ENCODE measurements around the gene POLR2C. TPM values are rescaled to one million over a fixed set of nuclear protein-coding genes. Genes with fewer than 3 reads are reported as not detected.
A peak's percentile ranks its signal among the peaks of the same experiment; 100 is the strongest.

Gene POLR2C
- total RNA-seq, 1 experiment from 2014 or later: 137 TPM

DNA sequence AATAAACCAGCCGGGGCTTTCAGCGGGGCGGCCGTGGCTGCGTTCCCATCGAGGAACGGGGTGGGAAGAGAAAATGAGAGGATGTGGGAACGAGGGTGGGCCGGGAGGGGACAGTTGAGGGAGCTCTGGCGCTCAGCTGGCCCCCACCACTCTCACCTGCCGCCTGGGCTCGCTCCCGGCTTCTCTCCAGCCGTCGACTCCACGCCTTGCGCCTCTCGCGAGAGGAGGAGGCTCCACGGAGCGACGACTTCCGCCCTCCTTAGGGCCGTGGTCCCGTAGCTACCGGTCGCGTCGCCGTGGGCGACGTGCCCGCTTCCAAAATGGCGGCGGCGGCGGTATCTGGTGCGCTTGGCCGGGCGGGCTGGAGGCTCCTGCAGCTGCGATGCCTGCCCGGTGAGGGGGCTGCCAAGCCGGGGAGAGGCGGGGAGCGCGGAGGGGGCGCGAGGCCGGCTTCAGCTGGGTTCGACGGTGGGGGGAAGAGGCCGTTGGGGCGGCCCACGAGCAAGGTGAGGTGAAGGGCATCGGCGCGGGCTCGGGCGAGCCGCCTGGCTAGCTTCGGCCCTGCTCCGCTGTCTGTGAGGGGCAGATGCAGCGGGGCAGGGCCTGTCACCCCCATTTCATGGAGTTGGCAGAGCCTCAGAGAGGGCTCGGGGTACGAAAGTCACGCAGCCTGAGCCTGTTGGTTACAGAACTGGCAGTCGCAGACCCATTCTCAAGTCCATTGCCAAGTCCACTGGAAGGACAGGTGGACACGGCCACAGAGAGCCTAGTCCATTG, 15.1 kb upstream of the POLR2C start, which contains the start of the genes CIAPIN1 and COQ9:
Gene CIAPIN1 (minus strand): TSS at position 200 of the 777 bp plus-strand sequence. CDS start 6,457 bp downstream, outside the sequence.
Gene COQ9 (plus strand): TSS at position 294 of the 777 bp plus-strand sequence. CDS start 27 bp downstream, at position 321.
- DNase-seq (ENCODE audit: low read depth): peak; percentile 95

DNA sequence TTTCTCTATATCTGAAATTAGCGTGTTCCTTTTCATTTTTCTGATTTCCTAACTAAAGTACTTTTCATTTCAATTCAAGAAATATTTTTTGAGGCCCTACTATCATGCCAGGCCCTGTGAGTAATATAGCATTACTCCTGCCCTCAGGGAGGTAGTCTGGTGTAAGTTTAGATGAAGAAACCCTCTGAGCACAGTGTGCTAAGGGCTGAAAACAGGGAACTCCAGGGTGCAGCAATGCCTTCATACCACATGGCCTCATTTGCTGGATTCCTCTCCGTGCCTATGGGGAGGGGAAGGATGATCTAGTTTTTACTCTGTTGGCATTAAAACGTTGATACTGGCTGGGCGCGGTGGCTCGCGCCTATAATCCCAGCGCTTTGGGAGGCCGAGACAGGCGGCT, 10.5 kb upstream of the POLR2C start:
- no peak for DNase-seq (ENCODE audit: low read depth)

DNA sequence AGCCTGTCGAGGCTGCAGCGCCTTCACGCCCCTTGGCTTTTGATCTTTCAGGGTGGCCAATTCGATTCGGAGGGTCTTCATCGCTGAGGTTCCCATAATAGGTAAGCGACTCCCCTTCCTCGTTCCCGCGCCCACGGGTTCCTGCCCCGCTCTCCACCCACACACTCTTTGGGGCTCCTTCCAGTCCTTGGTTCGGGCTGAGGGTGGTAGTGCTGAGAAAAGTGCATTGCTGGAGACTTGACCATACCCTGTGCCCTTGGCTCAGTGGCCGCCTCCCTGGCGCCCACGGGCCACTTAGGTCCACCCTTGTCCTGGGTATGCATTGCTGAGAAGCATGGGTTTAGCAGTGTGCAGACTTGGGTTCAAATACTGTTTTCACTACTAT, 491 bp downstream of the POLR2C start:
- DNase-seq (ENCODE audit: low read depth): no peak

DNA sequence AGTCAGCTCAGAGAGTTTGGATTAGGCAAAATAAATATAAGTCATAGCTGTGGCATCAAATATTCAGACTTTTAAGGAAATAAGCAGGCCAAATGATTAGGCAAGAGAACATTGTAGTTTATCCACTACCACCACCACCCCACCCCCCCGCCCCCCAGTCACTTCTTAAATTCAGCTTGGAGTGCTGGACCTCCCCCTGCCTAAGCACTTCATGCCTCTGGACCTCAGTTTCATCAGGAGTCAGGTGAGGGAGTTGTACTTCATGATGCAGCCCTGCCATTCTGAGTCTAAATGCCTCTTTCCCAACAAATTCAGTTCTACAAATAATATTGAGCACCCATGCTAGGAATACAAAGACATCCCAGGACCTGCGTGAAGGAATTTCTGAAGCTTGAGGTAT, 2.0 kb downstream of the POLR2C start:
- DNase-seq (ENCODE audit: low read depth): no peak

DNA sequence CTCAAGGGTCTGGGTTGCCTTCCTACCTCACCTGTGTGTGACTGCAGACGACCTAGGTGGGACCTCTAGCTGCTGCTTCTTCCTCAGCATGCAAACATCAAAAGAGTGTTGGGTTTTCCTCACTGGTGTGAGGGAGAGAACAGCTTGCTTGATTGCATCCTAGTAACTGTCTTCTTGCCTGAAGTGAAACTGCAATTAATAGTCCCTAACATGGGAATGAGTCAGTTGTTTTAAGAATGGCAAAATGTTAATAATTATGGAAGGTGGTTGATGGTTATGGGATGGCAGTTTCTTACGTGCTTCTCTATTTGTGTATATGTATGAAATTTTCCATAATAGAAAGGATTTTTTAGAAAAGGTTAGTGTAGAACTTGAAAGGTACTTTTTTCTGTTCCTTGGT, 5.9 kb downstream of the POLR2C start:
- no peak for DNase-seq (ENCODE audit: low read depth)

DNA sequence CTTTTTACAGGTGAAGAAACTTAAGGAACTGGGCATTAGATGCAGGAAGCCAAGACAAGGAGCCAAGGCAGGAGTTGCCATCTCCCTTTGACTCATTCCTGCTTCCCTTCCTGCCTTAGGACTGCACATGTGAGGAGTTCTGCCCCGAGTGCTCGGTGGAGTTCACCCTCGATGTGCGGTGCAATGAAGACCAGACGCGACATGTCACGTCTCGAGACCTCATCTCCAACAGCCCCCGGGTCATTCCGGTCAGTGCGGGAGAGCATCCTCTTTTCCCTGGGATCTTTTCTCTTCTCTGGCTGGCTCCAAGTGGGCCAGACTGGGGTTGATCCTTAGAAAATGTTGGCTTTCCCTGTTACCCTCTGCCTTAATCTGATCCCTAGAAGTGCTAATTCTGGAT, 6.6 kb downstream of the POLR2C start:
- DNase-seq (ENCODE audit: low read depth): no peak

DNA sequence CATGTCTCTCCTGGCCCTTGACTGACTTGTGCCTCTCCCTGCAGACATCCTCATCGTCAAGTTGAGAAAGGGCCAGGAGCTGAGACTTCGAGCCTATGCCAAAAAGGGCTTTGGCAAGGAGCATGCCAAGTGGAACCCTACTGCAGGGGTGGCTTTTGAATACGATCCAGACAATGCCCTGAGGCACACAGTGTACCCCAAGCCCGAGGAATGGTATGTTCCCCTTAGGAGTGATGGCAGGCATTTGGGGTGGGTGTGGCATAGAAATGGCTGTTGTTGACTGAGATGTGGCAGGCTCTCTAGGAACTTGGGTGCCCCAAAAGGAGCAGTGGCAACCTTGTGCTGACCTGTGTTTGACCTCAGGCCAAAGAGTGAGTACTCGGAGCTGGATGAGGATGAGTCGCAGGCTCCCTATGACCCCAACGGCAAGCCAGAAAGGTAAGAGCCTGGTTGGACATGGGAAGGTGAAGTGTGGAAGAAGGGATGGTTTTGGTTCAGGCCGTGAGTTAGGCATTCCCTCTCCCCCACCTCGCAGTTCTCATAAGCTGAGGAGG, 7.5 kb downstream of the POLR2C start:
- no peak for DNase-seq (ENCODE audit: low read depth)

DNA sequence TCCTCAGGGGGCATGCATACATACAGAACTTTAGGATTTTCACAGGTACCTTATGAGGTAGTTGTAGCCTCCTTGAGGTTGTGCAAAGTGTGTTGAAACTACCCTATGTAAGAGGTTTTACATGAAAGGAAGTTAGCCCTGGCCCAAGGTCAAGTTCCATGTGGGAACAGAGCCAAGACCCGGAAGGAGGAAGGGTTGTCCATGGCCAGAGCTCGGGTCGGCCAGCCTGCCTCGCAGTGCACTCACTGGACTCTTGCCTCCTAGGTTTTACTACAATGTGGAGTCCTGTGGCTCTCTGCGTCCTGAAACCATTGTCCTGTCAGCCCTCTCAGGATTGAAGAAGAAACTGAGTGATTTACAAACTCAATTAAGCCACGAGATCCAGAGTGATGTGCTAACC, 8.2 kb downstream of the POLR2C start:
- no peak for DNase-seq (ENCODE audit: low read depth)

DNA sequence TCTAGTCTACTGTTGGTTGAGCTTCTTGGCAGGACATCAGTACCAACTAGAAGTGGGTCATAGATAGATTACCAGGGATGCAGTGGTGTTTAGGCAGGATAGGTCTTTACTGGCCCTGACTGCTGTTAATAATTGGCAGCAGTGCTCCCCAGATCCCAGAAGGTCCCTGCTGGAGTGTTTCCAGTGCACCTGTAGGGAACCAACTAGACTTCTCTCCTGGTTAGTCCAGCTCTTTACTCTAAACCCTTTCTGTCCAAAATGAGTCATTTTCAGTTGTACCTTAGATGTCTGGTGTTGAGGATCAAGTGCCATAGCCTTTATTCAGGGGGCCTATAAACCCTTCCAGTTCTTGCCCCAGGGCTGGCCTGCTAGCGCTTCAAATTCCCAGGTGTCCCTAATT, 8.7 kb downstream of the POLR2C start:
- DNase-seq (ENCODE audit: low read depth): no peak

DNA sequence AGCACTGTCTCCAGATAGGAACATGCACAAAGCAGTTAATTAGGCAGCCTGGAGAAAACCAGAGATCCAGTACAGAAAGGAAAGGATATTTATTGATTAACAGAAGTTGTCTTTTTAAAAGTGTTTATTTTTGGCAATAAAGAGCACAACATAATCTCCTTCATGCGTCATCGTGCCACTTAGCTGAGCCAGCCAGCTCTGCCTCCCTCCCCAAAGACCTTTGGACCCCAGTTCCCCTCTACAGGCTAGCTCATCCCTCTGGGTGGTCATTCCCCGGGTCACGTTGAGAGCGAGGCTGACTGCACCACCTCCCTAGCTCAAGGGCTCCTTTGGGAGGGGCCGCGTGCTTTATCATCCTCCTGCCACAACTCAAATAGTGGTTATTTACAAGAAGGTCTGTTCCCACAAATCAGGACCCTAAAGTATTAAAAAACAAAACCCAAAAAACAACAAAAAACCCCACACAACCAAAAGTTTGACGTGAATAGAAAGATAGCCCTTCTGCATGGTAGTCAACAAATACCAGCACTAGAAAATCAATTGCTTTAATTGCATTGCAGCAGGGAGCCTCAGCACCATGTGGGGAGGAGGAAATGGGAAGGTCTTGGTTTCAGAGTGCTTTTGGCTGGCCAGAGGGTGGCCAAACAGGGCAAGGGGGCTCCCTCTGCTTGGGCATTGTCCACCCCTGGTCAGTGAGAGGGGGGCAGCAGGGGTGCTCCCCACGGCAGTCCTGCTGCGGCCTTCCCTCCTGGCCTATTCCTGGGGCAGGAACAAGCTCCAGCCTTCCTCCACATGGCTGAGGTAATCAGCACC, 9.6 kb downstream of the POLR2C start:
- DNase-seq (ENCODE audit: low read depth): no peak

DNA sequence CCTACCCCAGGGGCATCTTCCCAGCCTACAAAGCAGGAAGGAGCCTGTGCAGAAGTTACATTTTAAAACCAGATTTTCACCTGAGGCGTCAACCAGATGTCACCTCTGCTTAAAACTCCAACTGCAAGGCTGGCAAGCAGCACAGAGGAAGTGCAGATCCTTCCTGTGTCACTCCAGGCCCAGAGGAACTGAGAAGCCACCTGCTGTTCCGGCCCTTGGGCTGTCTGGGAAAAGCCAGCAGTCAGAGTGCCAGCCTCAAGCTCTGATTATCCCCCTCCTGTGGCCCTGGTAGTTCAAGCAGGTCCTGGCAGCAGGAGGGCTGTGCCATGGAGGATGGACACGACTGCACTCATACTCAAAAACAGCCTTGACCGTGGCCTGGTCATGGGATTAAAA, 10.2 kb downstream of the POLR2C start:
- no peak for DNase-seq (ENCODE audit: low read depth)

DNA sequence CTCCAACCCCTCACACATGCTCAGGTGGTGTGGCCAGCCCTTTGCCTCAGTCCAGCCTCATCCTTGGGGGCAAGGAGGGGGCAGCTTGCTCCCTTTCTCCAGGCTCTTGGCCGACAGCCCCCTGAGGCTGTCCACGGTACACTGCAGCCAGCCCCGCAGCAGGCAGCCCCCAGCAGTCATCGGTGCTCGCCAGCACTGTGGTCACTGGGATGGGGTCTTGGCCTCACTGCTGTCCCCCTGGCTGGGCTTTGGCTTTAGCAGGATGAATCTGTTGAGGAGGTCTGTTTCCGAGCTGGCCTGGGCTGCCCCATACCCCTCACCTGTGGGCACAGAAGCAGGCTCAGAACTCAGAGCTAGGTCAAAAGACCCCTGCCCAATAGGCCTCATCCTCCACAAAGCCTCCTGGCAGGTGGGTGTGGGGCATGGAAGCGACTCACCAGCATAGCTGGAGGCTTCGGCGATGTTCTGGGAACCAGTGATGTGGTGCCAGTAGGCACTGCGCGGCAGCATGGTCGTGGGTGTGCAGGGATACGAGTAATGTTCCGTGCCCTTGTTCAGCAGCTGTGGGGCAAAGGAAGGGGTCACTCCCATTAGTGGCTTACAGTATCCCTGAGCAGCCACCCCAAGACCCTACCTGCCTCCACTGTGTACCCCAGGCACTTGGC, 10.8 kb downstream of the POLR2C start:
- DNase-seq (ENCODE audit: low read depth): no peak

DNA sequence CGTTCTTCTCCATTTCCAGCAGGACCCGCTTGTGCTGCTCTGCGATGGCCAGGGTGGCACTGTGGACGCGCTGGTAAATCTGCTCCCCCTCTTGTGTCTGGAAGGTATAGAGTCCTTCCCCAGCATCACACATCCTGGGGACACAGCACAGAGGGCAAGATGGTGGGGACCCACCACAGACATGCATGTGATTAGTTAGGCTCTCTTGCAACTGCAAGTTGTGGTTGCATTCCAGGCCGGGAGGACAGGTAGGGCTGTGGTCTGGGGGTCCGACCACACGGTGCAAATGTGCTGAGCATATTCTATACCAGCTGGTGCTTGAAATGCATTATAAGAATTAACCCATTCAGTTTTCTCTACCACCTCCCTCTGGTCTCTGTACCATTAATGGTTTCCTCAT, 11.4 kb downstream of the POLR2C start:
- no peak for DNase-seq (ENCODE audit: low read depth)

DNA sequence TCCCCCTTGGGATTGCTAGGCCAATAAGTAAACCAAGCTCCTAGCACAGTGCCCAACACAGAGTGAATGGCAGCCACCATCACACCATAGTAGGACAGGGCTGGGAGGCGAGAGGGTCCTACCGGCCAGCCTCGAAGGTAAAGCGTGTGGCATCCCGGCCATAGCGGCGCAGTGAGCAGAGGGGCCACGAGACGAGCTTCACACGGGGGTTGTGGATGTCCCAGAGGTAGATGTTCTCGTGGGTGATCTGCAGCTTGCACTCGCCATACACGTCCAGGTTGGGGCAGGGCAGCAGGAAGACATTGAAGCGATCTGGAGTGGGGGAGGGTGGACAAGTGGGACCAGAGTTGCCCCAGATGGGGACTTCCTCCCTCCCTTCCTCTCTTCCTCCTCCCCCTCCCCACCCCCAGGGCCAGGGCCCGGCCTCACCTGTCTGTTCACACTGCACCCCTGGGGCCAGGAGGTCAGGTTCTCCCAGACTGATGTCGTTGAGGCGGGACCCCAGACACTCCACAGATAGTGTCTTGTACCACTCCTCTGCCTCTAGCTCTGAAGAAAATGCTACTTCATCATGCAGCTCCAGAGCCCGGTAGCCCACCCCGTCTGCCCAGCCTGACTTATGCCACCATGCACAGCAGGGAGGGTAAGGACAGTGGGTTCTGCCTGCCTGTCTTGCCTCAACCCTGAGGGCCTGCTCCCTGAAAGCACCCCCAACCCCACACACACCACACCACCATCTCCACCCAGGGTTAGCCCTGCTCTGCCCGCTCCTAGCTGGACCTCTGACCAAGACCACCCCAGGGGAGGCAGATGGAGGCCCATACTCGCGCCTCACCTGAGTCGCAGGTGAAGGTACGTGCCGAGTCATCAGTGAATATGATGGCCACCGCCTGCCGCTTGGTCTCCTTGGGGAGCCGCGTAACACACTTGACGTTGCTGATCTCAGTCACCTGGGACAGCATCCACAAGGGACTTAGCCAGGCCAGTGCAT, 12.5 kb downstream of the POLR2C start:
- DNase-seq (ENCODE audit: low read depth): no peak

DNA sequence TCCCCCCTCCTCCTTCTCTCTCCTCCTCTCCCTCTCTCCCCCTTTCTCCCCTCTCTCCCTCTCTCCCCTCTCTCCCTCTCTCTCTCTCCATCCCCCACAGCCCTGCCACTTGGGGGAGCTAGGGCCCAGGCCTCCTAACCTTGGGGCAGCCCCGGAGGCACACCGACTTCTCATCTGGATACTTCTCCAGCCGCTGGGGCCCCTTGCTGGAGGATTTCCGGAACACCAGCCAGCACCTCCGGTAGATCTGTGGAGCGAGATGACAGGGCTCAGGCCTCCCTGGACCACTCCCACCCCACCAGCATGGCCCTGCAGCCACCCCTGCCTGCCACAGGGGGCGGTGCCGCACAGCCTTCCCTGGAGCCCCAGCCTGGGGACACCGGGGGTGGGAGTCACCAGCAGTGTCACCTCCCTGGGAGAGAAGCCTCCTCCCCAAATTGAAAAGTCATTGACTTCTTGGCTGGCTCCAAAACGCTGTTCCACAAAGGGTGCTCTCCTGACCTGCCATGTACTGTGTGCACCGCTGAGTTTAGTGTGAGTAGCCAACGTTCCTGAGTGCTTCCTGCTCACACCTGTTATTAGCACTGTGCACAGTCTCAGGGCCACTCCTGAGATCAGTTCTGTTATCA, 13.3 kb downstream of the POLR2C start:
- DNase-seq (ENCODE audit: low read depth): peak; percentile 55

DNA sequence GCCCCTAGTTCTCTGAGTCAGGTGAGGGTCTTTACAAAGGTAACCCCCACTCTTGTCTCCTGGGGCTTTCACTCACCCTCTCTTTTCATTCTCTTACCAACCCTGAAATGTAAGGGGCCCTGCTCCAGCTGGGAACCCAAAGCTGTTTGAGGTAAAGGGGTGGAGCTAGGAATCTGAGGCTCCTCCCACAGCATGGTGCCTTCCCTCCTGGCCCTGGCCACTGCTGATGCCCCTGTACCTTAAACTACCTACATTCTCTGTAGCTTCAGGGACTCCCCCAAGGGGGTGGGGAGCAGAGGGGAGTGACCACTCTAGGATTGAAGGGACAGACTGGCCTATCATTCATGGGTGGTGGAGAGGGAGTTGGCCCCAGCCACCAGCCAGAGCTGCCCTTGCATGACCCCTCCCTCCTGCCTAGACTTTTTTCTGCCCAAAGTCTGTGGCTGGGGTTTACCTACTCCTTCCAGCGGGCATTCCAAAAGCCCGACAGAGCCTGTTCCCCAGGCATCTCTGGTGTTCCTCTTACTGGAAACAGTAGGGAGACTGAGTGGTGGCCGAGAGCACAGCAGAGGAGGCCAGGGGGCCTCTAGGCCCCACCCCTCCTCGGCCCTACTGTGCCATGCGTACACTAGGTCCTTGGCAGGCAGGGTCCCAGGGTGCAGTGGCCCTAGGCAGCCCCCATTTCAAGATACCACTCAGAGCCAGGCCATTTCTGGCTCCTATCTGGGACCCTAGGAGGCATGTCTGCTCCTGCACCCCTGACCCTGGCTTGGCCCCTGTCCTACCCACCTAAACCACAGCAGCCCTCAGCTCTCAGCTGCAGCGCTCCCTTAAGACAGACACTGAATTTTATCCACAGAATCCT, 14.3 kb downstream of the POLR2C start:
- no peak for DNase-seq (ENCODE audit: low read depth)

DNA sequence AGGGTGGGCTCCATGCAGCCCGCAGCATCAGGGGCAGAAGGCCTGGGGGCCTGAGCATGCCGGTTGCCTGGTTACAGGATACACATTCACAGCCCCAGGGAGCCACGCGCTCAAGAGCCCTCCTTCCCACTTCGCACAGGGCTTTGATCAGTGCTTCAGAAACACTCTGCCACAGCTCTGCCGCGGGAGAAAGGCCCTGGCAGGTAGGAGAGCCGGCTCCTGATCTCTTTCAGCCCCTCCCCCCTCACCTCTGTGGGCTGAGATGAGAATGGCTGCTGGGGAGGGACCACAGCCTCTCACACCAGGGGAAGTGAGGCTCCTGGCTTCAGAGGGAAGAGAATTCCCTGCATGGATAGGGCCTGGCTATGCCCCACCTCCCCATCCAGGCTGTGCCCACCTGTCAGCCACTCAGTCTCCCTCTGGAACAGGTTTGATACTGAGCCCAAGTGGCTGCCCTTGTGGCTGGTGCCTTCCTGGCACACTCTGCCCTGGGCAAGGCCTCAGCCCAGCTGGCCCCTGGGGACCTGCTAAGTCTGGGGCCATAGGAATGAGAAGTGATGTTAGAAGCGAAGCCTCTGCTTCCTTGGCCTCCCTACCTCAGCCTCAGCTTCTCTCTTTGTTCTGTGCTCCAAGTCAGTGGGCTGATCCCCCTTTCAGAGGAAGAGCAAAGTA, 15.2 kb downstream of the POLR2C start:
- DNase-seq (ENCODE audit: low read depth): no peak

DNA sequence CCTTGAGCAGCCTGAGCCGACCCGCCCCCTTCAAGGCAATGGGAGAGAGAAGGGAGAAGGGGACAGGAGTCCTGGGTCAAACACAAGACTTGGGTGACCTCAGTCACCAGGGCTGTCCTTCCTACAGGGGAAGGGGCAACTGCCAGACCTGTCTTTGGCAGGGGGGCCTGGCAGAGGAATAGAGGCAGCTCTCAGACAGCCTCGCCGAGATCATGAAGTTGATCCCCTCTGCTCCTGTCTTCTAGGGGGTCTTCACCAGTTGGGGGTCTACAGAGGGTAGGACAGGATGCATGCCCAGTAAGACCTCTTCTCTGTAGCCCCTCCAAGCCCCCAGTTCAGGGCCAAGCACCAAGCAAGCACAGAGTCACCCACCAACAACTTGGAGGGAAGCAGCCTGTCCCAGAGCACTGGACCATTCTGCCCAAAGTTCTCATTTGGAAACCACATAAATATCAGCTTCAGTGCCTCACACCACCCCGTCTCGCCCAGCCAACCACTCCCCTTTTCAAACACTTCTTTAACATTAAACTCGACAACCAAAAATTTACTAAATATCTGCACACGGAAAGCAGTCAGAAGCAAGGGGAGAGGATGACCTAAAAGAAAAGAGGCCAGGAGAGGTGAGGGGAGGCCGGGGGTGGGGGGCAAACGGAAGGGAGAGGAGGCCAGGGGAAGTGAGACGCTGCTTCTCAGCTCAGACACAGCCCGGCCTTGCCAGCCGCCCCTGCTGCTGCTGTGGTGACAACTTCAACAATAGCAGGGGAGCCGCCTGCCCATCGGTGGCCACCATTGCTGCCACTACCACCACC, 16.1 kb downstream of the POLR2C start:
- no peak for DNase-seq (ENCODE audit: low read depth)
